ENCODE measurements around the gene MORN1. TPM values are rescaled to one million over a fixed set of nuclear protein-coding genes. Genes with fewer than 3 reads are reported as not detected.

Gene MORN1
- total and polyA plus RNA-seq, 2 of the 4 experiments (the other 2 are of a cell fraction), result 3.0 to 4.2 TPM

DNA sequence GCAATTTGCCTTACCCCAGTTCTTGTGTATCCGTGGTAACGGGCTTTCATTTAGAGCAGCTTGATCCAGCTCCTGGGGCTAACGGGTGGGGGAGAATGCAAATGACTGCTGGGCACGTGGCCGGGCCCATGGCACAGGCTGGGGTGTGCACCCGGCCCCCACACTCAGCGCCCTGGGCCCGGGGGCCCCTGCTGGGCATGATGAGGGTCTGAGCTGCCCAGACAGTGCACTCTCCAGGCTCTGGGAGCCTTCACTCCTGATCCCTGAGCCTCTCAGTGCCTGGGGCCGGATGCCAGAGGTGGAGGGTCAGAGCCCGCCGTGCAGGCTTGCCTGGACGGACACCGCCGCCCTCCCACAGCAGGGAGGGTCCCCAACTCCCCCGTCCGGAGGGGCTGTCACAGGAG lies 41.1 kb upstream of the MORN1 start:
- H3K9me3 ChIP-seq (ENCODE audit: control insufficient read depth, insufficient read depth, low read length), result peaks cover 5% of the 10 kb centered on the region; the same call in 1 of the 2 replicates
- no peaks in the 10 kb centered on the region for H3K36me3 ChIP-seq (ENCODE audit: control insufficient read depth, insufficient read depth, low read length)
- H4K20me1 ChIP-seq (ENCODE audit: insufficient read depth, low read length), result no peaks in the 10 kb centered on the region; the same call in 1 of the 2 replicates
- H3K18ac ChIP-seq (ENCODE audit: low read depth, low read length), result no peak overlapping the region
- POLR2A ChIA-PET (ENCODE audit: unreplicated experiment), result no interaction called here
- DNase-seq (no peak), ATAC-seq (ENCODE audit: low read depth) (no peak)
- no peak overlapping the region for H2BK120ac ChIP-seq (ENCODE audit: low read depth, low read length)
- H3K27me3 ChIP-seq (ENCODE audit: control insufficient read depth, insufficient read depth, low read length), result peaks cover 48% of the 10 kb centered on the region
- H3K4me3 ChIP-seq (ENCODE audit: insufficient read depth, low read depth, low read length), result no peak overlapping the region
- dilution Hi-C loops (cut with HindIII; ENCODE audit: low sequenced_read_pairs, unreplicated experiment) (no loop called here), in situ Hi-C loops (cut with MboI; ENCODE audit: low sequenced_read_pairs) (loop anchor here (25.0 kb wide), 1 partner anchor 630 kb away; the partner anchor contains the start of gene PRDM16), intact Hi-C loops (cut with micrococcal nuclease) (loop anchor here (5.0 kb wide), 1 partner anchor 115 kb away; no protein-coding TSS in a partner anchor)
- H3K4me2 ChIP-seq (ENCODE audit: low read depth, low read length), result no peak overlapping the region
- no TSS peak for BruUV-seq (replicated peaks)
- no peak overlapping the region for H2AK5ac ChIP-seq (ENCODE audit: low read depth, low read length)
- H2BK5ac ChIP-seq (ENCODE audit: low read depth, low read length, poor library complexity, severe bottlenecking), result no peak overlapping the region
- no peak overlapping the region for H4K8ac ChIP-seq (ENCODE audit: low read depth in 2 of 2, low read length in 2 of 2)
- no peak overlapping the region for H4K91ac ChIP-seq (ENCODE audit: insufficient read depth, low read depth, low read length)
- no peak overlapping the region for H2AK9ac ChIP-seq (replicated peaks; ENCODE audit: low read depth, low read length, poor library complexity)
- no peaks in the 10 kb centered on the region for H3K4me1 ChIP-seq (ENCODE audit: control insufficient read depth, insufficient read depth, low read length)
- no peaks in the 10 kb centered on the region for H3K9me1 ChIP-seq (ENCODE audit: insufficient read depth, low read length)
- H3K79me1 ChIP-seq (ENCODE audit: low read depth in 1 of 2, low read length in 2 of 2), result no peaks in the 10 kb centered on the region
- 10% methylated on average over 9 of the region's 16 CpGs; no CpG with 5 or more reads in 1 of the 2 experiments for WGBS, 2 experiments (ENCODE audit: extremely low coverage in 2 of 2, insufficient read length in 1 of 2)
- no peak overlapping the region for H2BK15ac ChIP-seq (ENCODE audit: low read depth, low read length)
- TF ChIP-seq BHLHE40 (IDR thresholded peaks at IDR 0.05; ENCODE audit: low read depth, low read length) (no peak), RAD21 (IDR thresholded peaks at IDR 0.05; ENCODE audit: low read length) (no peak), NFE2L2 (IDR thresholded peaks at IDR 0.05; ENCODE audit: low read depth, low read length) (no peak), MXI1 (IDR thresholded peaks at IDR 0.05; ENCODE audit: borderline replicate concordance, low read depth, low read length) (no peak), POLR2A (IDR thresholded peaks at IDR 0.05; ENCODE audit: low read depth, low read length) (no peak), CEBPB (IDR thresholded peaks at IDR 0.05; ENCODE audit: low read depth, low read length) (no peak), FOS (IDR thresholded peaks at IDR 0.05; ENCODE audit: low read depth, low read length) (no peak), MAZ (IDR thresholded peaks at IDR 0.05; ENCODE audit: borderline replicate concordance, low read depth, low read length) (no peak), CHD1 (IDR thresholded peaks at IDR 0.05; ENCODE audit: low read depth, low read length) (no peak), RCOR1 (IDR thresholded peaks at IDR 0.05; ENCODE audit: insufficient replicate concordance, low read length) (no peak), RFX5 (IDR thresholded peaks at IDR 0.05; ENCODE audit: low read depth, low read length) (no peak), SMC3 (IDR thresholded peaks at IDR 0.05; ENCODE audit: low read depth, low read length) (no peak), MAFK (IDR thresholded peaks at IDR 0.05; ENCODE audit: low read depth, low read length) (no peak)
- TF ChIP-seq, protein P1, sequence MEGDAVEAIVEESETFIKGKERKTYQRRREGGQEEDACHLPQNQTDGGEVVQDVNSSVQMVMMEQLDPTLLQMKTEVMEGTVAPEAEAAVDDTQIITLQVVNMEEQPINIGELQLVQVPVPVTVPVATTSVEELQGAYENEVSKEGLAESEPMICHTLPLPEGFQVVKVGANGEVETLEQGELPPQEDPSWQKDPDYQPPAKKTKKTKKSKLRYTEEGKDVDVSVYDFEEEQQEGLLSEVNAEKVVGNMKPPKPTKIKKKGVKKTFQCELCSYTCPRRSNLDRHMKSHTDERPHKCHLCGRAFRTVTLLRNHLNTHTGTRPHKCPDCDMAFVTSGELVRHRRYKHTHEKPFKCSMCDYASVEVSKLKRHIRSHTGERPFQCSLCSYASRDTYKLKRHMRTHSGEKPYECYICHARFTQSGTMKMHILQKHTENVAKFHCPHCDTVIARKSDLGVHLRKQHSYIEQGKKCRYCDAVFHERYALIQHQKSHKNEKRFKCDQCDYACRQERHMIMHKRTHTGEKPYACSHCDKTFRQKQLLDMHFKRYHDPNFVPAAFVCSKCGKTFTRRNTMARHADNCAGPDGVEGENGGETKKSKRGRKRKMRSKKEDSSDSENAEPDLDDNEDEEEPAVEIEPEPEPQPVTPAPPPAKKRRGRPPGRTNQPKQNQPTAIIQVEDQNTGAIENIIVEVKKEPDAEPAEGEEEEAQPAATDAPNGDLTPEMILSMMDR (conservative IDR thresholded peaks at IDR 0.05; ENCODE audit: low read depth, low read length), result no peak
- TF ChIP-seq, protein P2, sequence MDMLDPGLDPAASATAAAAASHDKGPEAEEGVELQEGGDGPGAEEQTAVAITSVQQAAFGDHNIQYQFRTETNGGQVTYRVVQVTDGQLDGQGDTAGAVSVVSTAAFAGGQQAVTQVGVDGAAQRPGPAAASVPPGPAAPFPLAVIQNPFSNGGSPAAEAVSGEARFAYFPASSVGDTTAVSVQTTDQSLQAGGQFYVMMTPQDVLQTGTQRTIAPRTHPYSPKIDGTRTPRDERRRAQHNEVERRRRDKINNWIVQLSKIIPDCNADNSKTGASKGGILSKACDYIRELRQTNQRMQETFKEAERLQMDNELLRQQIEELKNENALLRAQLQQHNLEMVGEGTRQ (IDR thresholded peaks at IDR 0.05; ENCODE audit: low read depth, low read length), result no peak
- TF ChIP-seq, protein P3, sequence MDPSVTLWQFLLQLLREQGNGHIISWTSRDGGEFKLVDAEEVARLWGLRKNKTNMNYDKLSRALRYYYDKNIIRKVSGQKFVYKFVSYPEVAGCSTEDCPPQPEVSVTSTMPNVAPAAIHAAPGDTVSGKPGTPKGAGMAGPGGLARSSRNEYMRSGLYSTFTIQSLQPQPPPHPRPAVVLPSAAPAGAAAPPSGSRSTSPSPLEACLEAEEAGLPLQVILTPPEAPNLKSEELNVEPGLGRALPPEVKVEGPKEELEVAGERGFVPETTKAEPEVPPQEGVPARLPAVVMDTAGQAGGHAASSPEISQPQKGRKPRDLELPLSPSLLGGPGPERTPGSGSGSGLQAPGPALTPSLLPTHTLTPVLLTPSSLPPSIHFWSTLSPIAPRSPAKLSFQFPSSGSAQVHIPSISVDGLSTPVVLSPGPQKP (IDR thresholded peaks at IDR 0.05; ENCODE audit: borderline replicate concordance, low read depth, low read length), result no peak
- no peak overlapping the region for H2AFZ ChIP-seq (replicated peaks; ENCODE audit: low read length, poor library complexity)
- no peak overlapping the region for H3K56ac ChIP-seq (ENCODE audit: extremely low read depth, insufficient read depth, low read length)
- no peak overlapping the region for H4K5ac ChIP-seq (ENCODE audit: low read depth, low read length)
- H2BK20ac ChIP-seq (ENCODE audit: low read depth, low read length), result no peak overlapping the region
- no peak overlapping the region for H3K23ac ChIP-seq (ENCODE audit: low read depth, low read length)
- CTCF ChIA-PET, result no interaction called here
- no peak overlapping the region for H3K4ac ChIP-seq (ENCODE audit: low read depth, low read length)
- H3K9ac ChIP-seq (ENCODE audit: low read depth, low read length), result no peak overlapping the region
- H3K14ac ChIP-seq (replicated peaks; ENCODE audit: low read depth, low read length), result no peak overlapping the region
- no peak overlapping the region for H3K27ac ChIP-seq (ENCODE audit: insufficient read depth, low read length)

Data from IMR-90 (cell line).